Testis (tissue), 3 donors: ENCODE results near the gene PRM2. TPM values are rescaled to one million over a fixed set of nuclear protein-coding genes. Genes with fewer than 3 reads are reported as not detected.

Source experiments
- DNase-seq: peaks from one replicate; pipeline ENCODE4 v3.0.0-alpha.2; 2019
- H3K27ac ChIP-seq, 2 donors: fragments of 200-600 bp; sonication (generic); one replicate each; pipeline ENCODE4 v1.5.1; 2019
- H3K27me3 ChIP-seq: fragments of 200-600 bp; sonication (generic); one replicate; pipeline ENCODE4 v1.5.1; 2019
- H3K36me3 ChIP-seq: fragments of 200-600 bp; sonication (generic); one replicate; pipeline ENCODE4 v1.5.1; 2017; ENCODE audit warnings: low read depth; ENCODE audit errors: missing control alignments
- H3K4me1 ChIP-seq: fragments of 200-600 bp; sonication (generic); one replicate; pipeline ENCODE4 v1.5.1; 2019
- H3K4me3 ChIP-seq, 2 donors: fragments of 200-600 bp; sonication (generic); one replicate each; pipeline ENCODE4 v1.5.1; 2017 to 2019
- H3K9me3 ChIP-seq: fragments of 200-600 bp; sonication (generic); one replicate; pipeline ENCODE4 v1.5.1; 2017
- CTCF ChIP-seq, 3 experiments: fragments of 450-650 bp in 2 of 3; fragments of 200-600 bp in 1 of 3; sonication (generic) in 1 of 3; IDR thresholded peaks; one replicate each; pipeline ENCODE4 v1.5.1; 2016 to 2019; ENCODE audit warnings: antibody characterized with exemption in 3 of 3, mild to moderate bottlenecking in 2 of 3, moderate library complexity in 1 of 3
- POLR2A ChIP-seq: fragments of 450-650 bp; IDR thresholded peaks from one replicate; pipeline ENCODE4 v1.6.1; 2017; ENCODE audit warnings: antibody characterized with exemption, mild to moderate bottlenecking, moderate library complexity
- WGBS, 2 donors: methylation state at CpG; one replicate each; pipeline ENCODE4 v1.1.5; 2018; 5-methylcytosine and 5-hydroxymethylcytosine counted together
- intact Hi-C: fragments of 100-400 bp; cut with DNase I; formaldehyde crosslinking; loops from one replicate; pipeline ENCODE4 v1.15.1; 2023; ENCODE audit warnings: low total_unique reads
- polyA plus RNA-seq: library from polyadenylated mRNA; stranded (reverse); fragments of 350-450 nt; fragmentation: Illumina TruSeq; extraction: RNeasy Lipid Tissue Mini Kit (QIAGEN cat#74804); gene quantifications from one replicate; pipeline ENCODE4 v1.2.3, GENCODE V29; 2014; ENCODE audit warnings: low read depth, low replicate concordance; ENCODE audit not compliant: insufficient read depth
- total RNA-seq, 2 donors: library from RNA; depleted of rRNA; stranded (reverse); fragments of >200 nt; gene quantifications; one replicate each; pipeline ENCODE4 v1.2.3, GENCODE V29; 2016

Gene PRM2
- total and polyA plus RNA-seq, 3 donors from 2014 or later = 3,179 to 16,461 (median 12,441) TPM

- H3K27ac ChIP-seq = no peak overlapping the region
- no peaks in the 10 kb centered on the region for H3K4me1 ChIP-seq
- H3K27me3 ChIP-seq = no peaks in the 10 kb centered on the region
- WGBS, 2 donors = 85 to 87% methylated on average over 5 of the region's 5 CpGs
- no peaks in the 10 kb centered on the region for H3K9me3 ChIP-seq
- intact Hi-C loops = no loop called here
- no peak overlapping the region for H3K4me3 ChIP-seq
- no peak for DNase-seq
- TF ChIP-seq CTCF (IDR thresholded peaks at IDR 0.05) (no peak), POLR2A (no peak)
- no peaks in the 10 kb centered on the region for H3K36me3 ChIP-seq
Measured at GRCh38 chr16:11245222-11245737, 31.0 kb downstream of the PRM2 start.

GRCh38 chr16:11242658-11243057 lies 33.6 kb downstream of the PRM2 start:
- no peak overlapping the region for H3K4me3 ChIP-seq
- peaks cover 6% of the 10 kb centered on the region for H3K4me1 ChIP-seq
- intact Hi-C loops = no loop called here
- H3K36me3 ChIP-seq = no peaks in the 10 kb centered on the region
- H3K9me3 ChIP-seq = no peaks in the 10 kb centered on the region
- TF ChIP-seq POLR2A = no peak
- no peak for TF ChIP-seq CTCF (IDR thresholded peaks at IDR 0.05)
- no peak for DNase-seq
- H3K27me3 ChIP-seq = no peaks in the 10 kb centered on the region
- WGBS, 2 donors = 78 to 85% methylated on average over 12 of the region's 12 CpGs
- H3K27ac ChIP-seq = no peak overlapping the region

- H3K36me3 ChIP-seq = no peaks in the 10 kb centered on the region
- no peaks in the 10 kb centered on the region for H3K27me3 ChIP-seq
- peaks cover 6% of the 10 kb centered on the region for H3K4me1 ChIP-seq
- no peaks in the 10 kb centered on the region for H3K9me3 ChIP-seq
- 93 to 95% methylated on average over 5 of the region's 5 CpGs for WGBS, 2 donors
- intact Hi-C loops = no loop called here
- no peak for TF ChIP-seq CTCF (IDR thresholded peaks at IDR 0.05)
- no peak for TF ChIP-seq POLR2A
- no peak for DNase-seq
- no peak overlapping the region for H3K27ac ChIP-seq
- H3K4me3 ChIP-seq = no peak overlapping the region
Measured at GRCh38 chr16:11241480-11242204, 34.6 kb downstream of the PRM2 start.

GRCh38 chr16:11240636-11241473 lies 35.4 kb downstream of the PRM2 start:
- 82 to 85% methylated on average over 10 of the region's 10 CpGs for WGBS, 2 donors
- intact Hi-C loops = no loop called here
- no peaks in the 10 kb centered on the region for H3K36me3 ChIP-seq
- H3K9me3 ChIP-seq = no peaks in the 10 kb centered on the region
- no peak overlapping the region for H3K27ac ChIP-seq
- DNase-seq = no peak
- no peaks in the 10 kb centered on the region for H3K27me3 ChIP-seq
- TF ChIP-seq POLR2A (no peak), CTCF (IDR thresholded peaks at IDR 0.05) (no peak)
- peaks cover 6% of the 10 kb centered on the region for H3K4me1 ChIP-seq
- no peak overlapping the region for H3K4me3 ChIP-seq
